NCI-H1105 treated with DMSO at 0.1 percent for 48 hours (cell line): ENCODE results near the gene TACO1.

ENCODE experiments used
- DNase-seq: peaks from one replicate; lab custom pipeline; 2025; lab: John Stamatoyannopoulos, UW

The TACO1 gene

DNA sequence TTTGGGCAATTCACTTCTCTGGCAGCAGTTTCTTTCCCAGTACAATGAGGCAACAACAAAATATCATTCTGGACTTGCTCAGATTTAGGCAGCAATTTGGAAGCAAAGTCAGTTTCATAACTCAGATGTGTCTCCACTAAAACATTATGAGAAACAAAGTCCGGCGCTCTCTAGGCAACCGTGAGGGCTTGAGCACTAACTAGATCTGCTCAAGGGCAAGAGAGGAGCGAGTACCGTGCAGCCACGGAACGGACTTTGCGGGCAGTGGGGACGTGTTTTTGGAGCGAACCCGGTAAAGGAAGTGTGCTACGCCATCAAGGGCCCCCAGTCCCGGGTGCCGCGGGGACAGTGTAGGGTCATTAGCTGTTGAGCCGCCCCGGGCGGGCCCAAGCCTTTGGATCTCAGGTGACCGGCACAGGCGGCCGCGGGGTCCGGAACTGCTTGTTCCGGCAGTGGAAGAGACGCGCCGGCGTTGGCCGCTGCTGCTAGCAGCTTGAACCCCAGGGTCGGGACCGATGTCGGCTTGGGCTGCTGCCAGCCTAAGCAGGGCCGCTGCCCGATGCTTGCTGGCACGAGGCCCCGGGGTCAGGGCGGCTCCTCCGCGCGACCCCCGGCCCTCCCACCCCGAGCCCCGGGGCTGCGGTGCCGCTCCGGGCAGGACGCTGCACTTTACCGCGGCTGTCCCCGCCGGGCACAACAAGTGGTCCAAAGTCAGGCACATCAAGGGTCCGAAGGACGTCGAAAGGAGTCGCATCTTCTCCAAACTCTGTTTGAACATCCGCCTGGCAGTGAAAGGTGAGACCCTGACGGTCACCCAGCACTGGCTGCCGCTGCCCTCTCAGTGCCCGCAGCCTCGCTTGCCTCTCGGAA is at the start of gene TACO1:
TSS of gene TACO1 (plus strand) at position 327 of the 870 bp plus-strand sequence. CDS start at position 516, 189 bp downstream.
- DNase-seq = peak; percentile 62

DNA sequence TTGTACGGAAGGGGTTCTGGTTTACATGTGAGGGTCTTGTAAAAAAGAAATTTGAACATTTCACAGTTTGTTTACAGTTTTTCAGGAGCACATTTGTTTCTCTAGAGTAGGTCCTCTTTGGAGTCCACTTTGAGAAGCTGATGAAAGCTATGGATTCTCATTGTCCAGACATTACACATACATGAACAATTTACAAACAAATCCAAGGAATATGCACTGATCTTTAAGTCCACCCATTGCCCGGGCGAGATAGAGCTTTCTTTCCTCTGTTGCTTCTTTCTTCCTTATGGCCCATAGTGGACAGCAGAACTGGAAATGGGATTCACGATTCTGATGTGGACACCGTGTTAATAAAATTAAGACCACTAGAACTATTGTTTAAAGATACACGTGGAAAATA is 48.5 kb upstream of the TACO1 start:
- DNase-seq = no peak

DNA sequence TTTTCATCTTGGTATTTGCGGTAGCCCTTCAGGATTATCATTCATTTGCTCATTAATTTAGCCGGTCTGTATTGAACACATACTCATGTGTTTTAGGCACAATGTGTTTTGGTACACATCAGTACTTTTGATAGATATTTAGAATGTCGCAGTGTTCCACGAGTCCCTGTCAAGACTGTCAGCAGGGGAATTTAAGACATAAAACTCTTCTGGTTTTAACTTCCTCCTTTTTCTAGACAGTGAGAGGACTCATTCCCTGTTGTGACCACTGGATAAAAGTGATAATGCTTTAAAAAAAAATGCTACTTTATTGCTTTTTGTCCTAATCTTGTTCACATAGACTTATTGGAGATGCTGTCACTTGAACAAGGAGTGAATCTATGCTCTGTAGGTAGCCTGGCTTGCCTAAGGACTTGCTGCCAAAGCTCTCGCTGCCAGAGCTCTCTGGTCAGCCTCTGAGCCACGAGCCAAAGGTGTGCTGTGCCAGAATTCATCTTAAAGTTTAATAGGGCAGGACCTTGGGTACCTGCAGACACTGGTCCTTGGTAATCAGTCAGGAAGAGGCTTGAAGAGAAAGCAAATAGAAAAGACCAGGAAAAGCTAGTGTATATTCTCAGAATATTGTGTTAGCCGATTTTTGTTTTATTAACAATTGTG is 45.1 kb upstream of the TACO1 start:
- DNase-seq = no peak

DNA sequence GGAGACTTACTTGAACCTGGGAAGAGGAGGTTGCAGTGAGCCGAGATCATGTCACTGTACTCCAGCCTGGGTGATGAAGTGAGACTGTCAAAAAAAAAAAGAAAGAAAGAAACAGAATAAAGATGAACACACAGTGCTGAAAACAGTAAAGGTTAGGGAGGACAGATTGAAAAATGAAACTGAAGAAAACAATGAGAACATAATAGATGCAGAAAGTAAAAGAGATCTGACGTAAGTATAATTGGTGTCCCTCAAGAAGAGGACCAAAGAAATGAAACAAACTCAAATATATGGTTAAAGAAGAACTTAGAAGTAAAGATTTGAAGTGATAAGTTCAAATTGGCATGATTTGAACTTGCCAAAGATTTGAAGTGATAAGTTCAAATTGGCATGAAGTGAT is 43.3 kb upstream of the TACO1 start:
- DNase-seq = no peak

DNA sequence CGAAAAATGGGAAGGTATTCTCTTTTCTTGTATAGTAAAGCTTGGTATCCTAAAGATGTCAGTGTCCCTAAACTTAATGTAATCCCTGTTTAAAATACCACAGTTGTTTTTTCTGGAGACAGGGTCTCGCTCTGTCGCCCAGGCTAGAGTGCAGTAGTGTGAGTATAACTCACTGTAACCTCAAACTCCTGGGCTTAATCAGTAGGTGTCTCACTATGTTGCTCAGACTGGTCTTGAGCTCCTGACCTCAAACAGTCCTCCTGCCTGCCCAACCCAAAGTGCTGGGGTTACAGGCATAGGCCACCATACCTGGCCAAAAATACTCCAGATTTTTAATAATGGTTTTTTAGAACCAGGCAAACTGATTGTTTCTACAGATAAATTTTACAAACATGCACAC is 42.3 kb upstream of the TACO1 start:
- DNase-seq = no peak

DNA sequence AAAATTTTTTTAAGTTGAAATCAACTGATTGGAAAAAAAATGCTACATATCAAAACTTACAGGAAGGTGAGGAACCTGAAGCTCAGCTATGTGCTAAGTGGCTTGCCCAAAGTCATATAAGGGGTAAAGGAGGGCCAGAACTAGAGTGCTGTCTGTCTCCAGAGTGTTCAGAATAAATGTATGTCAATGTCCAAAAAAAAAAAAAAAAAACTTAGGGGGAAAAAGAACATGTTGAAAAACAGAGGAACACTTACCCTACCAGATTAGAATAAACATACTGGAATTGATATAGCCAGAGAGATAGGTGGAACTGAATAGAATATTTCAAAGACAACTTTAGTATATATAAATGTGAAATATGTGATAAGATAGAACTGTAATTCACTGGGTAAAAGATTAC is 38.9 kb upstream of the TACO1 start:
- no peak for DNase-seq

DNA sequence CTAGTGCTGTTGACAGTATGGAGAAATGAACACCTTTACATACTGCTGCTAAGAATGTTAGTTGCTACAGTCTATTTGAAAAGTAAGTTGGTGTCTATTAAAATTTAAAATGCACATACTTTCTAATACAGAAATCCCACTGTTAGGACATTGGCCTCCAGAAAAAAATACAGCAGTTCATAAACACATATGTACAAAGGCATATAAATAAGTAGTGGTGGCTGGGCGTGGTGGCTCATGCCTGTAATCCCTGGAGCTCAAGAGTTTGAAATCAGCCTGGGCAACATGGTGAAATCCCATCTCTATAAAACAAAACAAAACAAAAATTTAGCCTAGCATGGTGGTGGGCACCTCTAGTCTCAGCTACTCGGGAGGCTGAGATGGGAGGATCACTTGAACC is 37.4 kb upstream of the TACO1 start:
- DNase-seq = no peak

DNA sequence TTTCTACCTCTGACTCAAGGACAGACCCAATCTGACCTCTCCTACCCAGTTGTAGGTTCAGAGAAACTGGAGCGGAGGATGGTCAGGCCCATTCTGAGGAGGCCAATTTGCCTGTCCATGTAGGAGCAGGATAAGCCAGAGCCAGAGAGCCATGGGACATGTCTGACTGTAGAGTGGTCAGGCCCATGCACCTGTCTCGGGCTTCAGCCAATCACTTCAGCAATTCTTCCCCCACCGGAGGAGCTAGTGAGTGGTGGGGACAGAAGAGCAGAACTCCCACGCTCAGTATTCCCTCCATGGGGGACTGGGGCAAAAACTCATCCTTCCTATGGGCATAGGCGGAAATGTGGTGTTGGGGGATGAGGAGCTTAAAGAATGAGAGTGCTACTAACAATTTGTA is 36.1 kb upstream of the TACO1 start:
- no peak for DNase-seq

DNA sequence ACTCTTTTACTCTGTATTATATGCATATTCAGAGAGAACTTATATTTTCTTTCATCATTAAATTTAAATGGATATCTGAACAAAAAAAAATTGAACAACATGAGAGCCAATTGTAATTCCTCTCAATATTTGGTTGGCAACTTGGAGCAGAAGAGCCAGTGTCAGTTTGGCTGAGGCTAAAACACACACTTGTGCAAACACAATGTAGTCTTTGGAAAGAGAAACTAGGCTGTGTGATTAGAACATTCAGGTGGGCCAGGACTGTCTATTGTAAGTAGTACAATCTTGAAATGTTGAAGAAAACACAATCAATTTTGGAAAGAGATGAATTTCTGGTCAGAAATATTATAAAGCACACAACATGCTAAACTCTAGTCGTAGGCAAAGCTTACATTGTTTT is 33.5 kb upstream of the TACO1 start:
- DNase-seq = no peak

DNA sequence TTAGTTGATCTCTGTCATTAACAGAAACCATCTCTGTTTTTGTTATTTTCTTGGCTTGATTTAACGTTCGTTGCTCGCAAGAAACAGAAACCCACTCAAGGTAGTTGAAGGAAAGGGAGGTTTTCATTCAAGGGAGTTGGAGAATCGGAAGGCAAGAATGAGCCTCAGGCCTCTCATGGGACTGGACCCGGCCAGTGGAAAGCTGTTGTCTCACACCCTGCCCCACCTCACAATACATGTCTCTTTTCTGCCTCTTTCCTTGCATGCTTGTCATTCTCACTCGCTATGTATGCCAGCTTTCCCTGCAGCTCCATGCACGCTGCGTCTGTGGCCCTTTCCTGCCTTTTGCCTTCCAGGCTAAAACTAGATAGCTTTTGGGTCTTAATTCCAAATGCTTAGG is 32.1 kb upstream of the TACO1 start:
- DNase-seq = no peak

DNA sequence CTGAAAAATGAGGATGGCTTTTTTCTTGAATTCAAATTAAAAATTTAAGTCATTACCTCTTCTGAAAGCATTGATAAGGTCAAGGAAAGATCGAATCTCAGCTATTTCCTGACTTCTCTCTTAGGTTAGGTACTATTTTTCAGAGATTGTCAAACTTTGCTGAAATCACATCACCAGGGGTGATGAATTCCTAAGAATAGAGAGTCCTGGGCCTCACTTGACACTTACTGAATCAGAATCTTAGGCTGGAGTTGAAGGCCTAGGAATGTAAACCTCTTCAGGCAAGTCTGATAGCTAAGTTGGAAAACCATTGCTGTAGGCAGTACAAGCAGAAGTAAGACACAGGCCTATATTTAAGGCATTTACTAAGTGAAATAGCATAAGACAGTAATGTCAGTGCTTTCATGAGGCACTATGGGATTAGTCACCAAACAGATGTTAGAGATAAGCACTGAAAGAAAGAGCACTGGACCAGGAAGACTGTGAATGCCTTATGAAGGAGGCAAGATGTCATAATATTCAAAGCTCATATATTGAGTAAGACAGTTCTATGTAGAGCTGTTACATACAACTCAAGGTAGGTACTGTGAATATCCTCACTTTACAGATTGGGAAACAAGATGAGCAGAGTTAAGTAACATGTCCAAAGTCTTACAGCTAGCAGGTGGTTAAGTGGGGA is 28.9 kb upstream of the TACO1 start:
- no peak for DNase-seq

DNA sequence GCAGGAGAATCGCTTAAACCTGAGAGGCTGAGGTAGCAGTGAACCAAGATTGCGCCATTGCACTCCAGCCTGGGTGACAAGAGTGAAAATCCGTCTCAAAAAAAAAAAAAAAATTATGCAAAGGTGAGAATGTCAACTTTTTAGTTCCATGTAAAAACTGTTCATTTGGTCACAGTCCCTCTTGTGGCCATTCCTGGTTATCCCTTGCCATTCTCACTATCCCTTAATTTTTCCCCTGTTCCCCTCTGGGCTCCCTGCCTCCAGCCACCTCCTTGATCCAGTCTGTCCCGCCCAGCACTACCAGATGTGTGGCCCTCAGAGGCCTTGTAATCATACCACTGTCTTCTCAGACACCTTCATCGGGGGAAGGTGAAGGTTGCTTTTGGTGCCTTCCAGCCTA is 27.1 kb upstream of the TACO1 start:
- no peak for DNase-seq

DNA sequence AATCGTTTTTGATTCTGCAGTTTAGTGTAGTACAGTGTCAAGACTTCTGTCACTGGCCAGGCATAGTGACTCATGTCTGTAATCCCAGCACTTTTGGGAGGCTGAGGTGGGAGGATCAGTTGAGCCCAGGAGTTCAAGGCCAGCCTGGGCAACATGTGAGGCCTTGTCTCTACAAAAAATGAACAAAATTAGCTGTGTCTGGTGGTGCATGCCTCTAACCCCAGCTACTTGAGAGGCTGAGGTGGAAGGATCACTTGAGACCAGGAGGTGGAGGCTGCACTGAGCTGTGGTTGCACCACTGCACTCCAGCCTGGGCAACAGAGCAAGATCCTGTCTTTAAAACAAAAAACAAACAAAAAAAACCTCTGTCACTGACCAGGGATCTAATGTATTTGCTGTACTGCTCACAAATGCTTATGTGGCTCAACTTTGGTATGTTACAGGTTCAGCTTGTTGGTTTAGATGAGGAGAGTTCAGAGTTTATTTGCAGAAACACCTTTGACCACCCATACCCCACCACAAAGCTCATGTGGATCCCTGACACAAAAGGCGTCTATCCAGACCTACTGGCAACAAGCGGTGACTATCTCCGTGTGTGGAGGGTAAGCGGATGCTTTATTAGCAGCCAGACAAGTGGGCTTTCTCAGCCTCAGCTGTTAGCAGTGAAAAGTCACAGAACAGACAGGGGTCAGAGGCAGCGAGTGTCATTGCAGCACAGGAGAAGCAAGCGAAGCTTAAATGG is 22.5 kb upstream of the TACO1 start:
- no peak for DNase-seq

DNA sequence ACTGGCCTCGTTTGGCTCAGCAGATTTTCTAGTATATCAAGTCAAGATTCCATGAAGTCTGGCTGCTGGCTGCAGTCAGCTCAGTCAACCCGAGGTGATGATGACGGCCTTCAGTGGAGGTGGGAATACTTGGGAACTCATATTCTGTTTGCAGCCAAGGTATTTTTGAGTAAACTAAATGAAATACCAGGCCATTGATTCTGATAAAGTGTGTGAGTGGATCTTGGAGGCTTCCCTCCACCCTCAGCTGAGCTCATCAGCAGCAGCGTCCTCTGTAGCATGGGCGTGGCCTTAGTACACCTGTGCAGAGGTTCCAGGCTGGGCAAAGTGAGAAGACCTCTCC is 22.0 kb upstream of the TACO1 start:
- DNase-seq = no peak

DNA sequence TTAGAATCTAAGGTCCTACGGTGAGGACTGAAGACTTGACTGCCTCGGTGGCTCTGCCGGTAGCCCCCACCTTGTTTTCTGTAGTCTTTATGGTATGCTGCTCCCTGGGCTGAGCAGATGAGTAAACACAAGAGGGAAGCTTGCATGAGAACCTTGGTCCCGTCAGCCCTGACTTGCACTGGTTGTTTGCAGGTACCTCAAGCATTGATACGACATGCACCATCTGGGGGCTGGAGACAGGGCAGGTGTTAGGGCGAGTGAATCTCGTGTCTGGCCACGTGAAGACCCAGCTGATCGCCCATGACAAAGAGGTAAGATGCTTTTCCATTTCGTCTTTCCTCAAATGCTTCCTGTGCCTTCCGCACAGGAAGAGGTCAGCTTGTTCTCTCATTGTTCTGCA is 21.1 kb upstream of the TACO1 start:
- no peak for DNase-seq

DNA sequence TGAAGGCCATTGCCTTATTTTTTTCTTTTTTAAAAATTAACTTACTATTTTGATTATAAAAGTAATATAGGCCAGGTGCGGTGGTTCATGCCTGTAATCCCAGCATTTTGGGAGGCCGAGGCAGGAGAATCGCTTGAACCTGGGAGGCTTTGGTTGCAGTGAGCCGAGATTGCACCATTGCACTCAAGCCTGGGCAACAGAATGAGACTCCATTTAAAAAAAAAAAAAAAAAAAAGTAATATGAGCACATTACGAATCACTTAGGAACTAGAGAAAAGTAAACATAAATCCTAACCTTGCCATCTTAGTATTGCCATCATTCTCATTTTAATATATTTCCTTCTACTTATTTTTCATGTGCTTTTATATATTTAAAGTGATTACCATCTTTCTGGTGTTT is 12.9 kb upstream of the TACO1 start:
- no peak for DNase-seq

DNA sequence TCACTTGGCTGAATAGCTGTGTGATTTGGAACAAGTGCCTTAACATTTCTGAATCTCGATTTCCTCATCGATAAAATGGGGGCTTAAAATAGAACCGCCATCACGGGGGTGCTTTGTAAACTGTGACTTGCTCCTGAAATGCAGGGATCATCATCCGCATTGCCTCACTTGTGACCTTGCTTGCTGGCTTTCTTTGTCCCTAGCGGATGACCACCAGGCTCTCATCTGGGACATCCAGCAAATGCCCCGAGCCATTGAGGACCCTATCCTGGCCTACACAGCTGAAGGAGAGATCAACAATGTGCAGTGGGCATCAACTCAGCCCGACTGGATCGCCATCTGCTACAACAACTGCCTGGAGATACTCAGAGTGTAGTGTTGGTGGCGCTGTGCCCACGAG is 11.9 kb upstream of the TACO1 start:
- no peak for DNase-seq

DNA sequence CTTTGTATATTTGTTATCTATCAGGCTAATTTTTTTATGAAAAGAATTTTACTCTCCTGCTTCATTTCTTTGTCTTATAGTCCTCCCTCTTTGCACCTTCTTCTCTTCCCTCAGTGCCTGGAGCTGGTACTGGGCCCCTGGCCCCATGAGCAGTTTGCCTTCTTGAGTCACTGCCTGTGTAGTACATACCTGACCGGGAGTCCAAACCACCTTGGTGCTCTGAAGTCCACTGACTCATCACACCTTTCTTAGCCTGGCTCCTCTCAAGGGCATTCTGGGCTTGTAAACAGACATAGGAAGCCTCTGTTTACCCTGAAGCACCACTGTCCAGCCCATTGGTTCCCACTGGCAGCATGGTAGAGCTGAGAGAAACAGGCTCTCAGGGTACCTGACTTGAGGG is 11.0 kb upstream of the TACO1 start:
- DNase-seq = no peak

DNA sequence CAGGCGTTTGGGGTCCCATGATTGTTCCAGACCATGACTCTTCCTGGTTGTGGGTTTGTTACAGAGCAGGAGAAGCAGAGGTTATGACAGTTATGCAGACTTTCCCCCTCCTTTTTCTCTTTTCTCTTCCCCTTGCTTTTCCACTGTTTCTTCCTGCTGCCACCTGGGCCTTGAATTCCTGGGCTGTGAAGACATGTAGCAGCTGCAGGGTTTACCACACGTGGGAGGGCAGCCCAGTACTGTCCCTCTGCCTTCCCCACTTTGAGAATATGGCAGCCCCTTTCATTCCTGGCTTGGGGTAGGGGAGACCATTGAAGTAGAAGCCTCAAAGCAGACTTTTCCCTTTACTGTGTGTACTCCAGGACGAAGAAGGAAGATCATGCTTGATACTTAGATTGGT is 7.9 kb upstream of the TACO1 start:
- DNase-seq = no peak

DNA sequence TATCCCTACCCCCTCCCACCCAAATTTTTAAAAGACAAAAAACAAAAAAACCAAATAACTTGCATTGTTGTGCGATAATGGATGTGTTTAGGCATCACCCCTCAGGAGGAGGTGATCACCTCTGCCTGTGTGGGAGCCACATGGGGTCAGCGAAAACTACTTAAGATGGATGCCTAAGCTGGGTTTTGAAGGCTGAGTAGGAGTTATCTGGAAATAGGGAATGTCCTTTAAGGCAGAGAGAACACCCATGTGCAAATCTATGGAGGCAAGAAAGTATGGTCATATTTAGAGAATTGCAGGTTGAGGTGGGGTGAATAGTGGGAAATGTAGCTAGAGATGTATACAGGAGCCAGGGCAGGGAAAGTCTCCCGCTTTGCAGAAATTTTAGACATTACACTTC is 5.6 kb upstream of the TACO1 start:
- no peak for DNase-seq

DNA sequence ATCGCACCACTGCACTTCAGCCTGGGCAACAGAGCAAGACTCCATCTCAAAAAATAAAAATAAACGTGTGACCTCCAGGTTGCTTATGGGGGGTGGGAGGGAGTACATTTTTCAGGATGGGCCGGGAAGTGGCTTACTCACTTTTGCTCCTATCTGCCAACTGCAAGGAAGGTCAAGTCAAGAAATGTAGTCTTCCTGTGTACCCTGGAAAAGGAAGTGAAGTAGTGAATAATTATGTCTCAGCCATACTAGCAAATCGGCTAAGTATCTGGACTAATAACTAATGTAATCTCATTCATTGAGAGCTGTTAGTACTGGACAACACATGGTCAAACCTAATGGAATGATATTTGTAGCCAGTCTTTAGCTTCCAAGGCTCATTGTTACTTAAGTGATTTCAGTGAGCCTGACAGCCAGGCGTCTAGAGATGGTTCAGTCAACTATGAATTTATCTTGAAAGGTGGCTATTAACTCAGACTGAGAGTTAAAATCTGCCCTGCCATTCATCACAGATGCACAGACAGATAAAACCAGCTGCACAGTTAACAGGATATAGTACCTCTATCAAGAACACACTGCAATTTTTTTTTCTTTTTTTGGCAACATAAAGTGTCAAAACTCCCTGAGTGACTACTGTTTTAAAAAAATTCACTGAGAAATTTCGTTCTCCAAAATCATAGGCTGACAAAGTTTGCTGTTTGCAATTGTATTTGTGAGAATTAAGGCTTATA is 3.7 kb upstream of the TACO1 start:
- no peak for DNase-seq

DNA sequence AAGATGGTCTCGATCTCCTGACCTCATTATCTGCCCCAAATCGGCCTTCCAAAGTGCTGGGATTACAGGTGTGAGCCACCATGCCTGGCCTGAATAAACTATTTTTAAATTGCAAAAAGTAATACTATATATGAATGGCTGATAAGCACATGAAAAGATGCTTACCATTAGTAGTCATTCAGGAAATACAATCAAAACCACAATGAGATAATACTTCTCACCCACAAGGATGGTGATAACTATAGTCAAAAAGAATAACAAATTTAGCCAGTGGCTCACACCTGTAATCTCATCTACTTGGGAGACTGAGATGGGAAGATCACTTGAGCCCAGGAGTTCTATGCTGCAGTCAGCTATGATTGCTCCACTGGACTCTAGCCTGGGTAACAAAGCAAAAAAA is 2.4 kb upstream of the TACO1 start:
- DNase-seq = no peak
